HFFc6 (cell line): ENCODE data around the gene ANXA10. TPM values are rescaled to one million over a fixed set of nuclear protein-coding genes. Genes with fewer than 3 reads are reported as not detected.

Experiments
- DNase-seq: peaks from one replicate; pipeline ENCODE4 v3.0.0-alpha.2; 2018
- H3K27ac Mint-ChIP-seq: 2 replicates; pipeline ENCODE4 v1.8.0; 2020; ENCODE audit warnings: mild to moderate bottlenecking, mixed read lengths
- H3K27me3 Mint-ChIP-seq: 2 replicates; pipeline ENCODE4 v1.8.0; 2021; ENCODE audit warnings: mild to moderate bottlenecking, moderate library complexity, mixed read lengths; ENCODE audit not compliant: insufficient read depth
- H3K36me3 Mint-ChIP-seq: 2 replicates; pipeline ENCODE4 v1.8.0; 2021; ENCODE audit warnings: low read depth, mixed read lengths
- H3K4me1 Mint-ChIP-seq: 2 replicates; pipeline ENCODE4 v1.8.0; 2020; ENCODE audit warnings: low read depth, mixed read lengths
- H3K4me3 Mint-ChIP-seq: 2 replicates; pipeline ENCODE4 v1.8.0; 2020; ENCODE audit warnings: mild to moderate bottlenecking, moderate library complexity, mixed read lengths
- H3K9me3 Mint-ChIP-seq: 2 replicates; pipeline ENCODE4 v1.8.0; 2020; ENCODE audit warnings: mild to moderate bottlenecking, mixed read lengths
- CTCF ChIP-seq: fragments of 200-600 bp; sonication (generic); IDR thresholded peaks from 2 replicates; pipeline ENCODE4 v1.5.0; 2021; ENCODE audit warnings: antibody characterized with exemption, mild to moderate bottlenecking
- total RNA-seq, 6 experiments: library from RNA; stranded (reverse); fragmentation: NEBNext Ultra II Directional; extraction: Animal tissue kit (Norgen Biotek cat#: 25700); gene quantifications; 2 replicates in 1 of 6; 3 replicates in 5 of 6; pipeline ENCODE4 v1.2.3, GENCODE V29; 2021

The ANXA10 gene
- total RNA-seq, 6 experiments from 2014 or later, result 0.46 to 1.9 (median 0.85) TPM

GRCh38 chr4:168059251-168059650 lies 33.1 kb upstream of the ANXA10 start:
- Mint-ChIP-seq H3K9me3 (no peaks in the 10 kb centered on the region), H3K4me3 (no peak overlapping the region), H3K36me3 (no peaks in the 10 kb centered on the region), H3K27ac (no peak overlapping the region), H3K27me3 (no peaks in the 10 kb centered on the region; the same call in 1 of the 2 replicates), H3K4me1 (peaks cover 20% of the 10 kb centered on the region)
- peak; percentile 69 for DNase-seq
- no peak for TF ChIP-seq CTCF

GRCh38 chr4:168063031-168063430 lies 29.3 kb upstream of the ANXA10 start:
- no peaks in the 10 kb centered on the region for H3K9me3 Mint-ChIP-seq
- no peaks in the 10 kb centered on the region; the same call in 1 of the 2 replicates for H3K27me3 Mint-ChIP-seq
- H3K36me3 Mint-ChIP-seq, result no peaks in the 10 kb centered on the region
- no peak for DNase-seq
- H3K4me3 Mint-ChIP-seq, result no peak overlapping the region
- no peak for TF ChIP-seq CTCF
- H3K4me1 Mint-ChIP-seq, result peaks cover 12% of the 10 kb centered on the region
- no peak overlapping the region for H3K27ac Mint-ChIP-seq

GRCh38 chr4:168070903-168071302 lies 21.4 kb upstream of the ANXA10 start:
- TF ChIP-seq CTCF, result no peak
- H3K27me3 Mint-ChIP-seq, result peaks cover 3% of the 10 kb centered on the region
- no peaks in the 10 kb centered on the region for H3K36me3 Mint-ChIP-seq
- no peak overlapping the region for H3K27ac Mint-ChIP-seq
- peaks cover 10% of the 10 kb centered on the region for H3K9me3 Mint-ChIP-seq
- H3K4me1 Mint-ChIP-seq, result peaks cover 15% of the 10 kb centered on the region
- no peak for DNase-seq
- H3K4me3 Mint-ChIP-seq, result no peak overlapping the region

GRCh38 chr4:168071304-168071703 lies 21.0 kb upstream of the ANXA10 start:
- TF ChIP-seq CTCF, result no peak
- H3K4me3 Mint-ChIP-seq, result no peak overlapping the region

GRCh38 chr4:168074861-168075260 lies 17.5 kb upstream of the ANXA10 start:
- no peaks in the 10 kb centered on the region; the same call in 1 of the 2 replicates for H3K27me3 Mint-ChIP-seq
- peaks cover 24% of the 10 kb centered on the region for H3K4me1 Mint-ChIP-seq
- H3K9me3 Mint-ChIP-seq, result no peaks in the 10 kb centered on the region
- no peaks in the 10 kb centered on the region for H3K36me3 Mint-ChIP-seq
- DNase-seq, result no peak
- H3K27ac Mint-ChIP-seq, result no peak overlapping the region
- no peak overlapping the region for H3K4me3 Mint-ChIP-seq
- TF ChIP-seq CTCF, result no peak

More at GRCh38 chr4:168071304-168071703, 21.0 kb upstream of the ANXA10 start:
- Mint-ChIP-seq H3K27ac (no peak overlapping the region), H3K4me1 (peaks cover 15% of the 10 kb centered on the region), H3K36me3 (no peaks in the 10 kb centered on the region), H3K27me3 (peaks cover 3% of the 10 kb centered on the region), H3K9me3 (peaks cover 10% of the 10 kb centered on the region)
- no peak for DNase-seq
